Bronchial epithelial cell (primary cell): ENCODE results near the gene ARL6. TPM values are rescaled to one million over a fixed set of nuclear protein-coding genes. Genes with fewer than 3 reads are reported as not detected.

Experiments used
- DNase-seq: peaks from one replicate; pipeline ENCODE4 v3.0.0-alpha.2; 2010; ENCODE audit warnings: low read depth
- FAIRE-seq: peaks from 2 replicates; lab custom pipeline; 2011; peaks lifted over from hg19 to GRCh38; lab: Jason Lieb, UNC
- H3K27me3 ChIP-seq: 2 replicates; pipeline ENCODE4 v1.5.1; 2011; ENCODE audit warnings: low read length; ENCODE audit not compliant: control insufficient read depth, insufficient read depth
- H3K36me3 ChIP-seq: 2 replicates; pipeline ENCODE4 v1.5.1; 2011; ENCODE audit warnings: low read length; ENCODE audit not compliant: control insufficient read depth, insufficient read depth
- H3K4me3 ChIP-seq: 2 replicates; pipeline ENCODE4 v1.5.1; 2011; ENCODE audit warnings: mild to moderate bottlenecking, low read depth, low read length, control low read depth
- total RNA-seq: library from RNA; depleted of rRNA; stranded (reverse); fragments of >200 nt; gene quantifications from 2 replicates; pipeline ENCODE4 v1.2.1, GENCODE V29; 2014
- TF ChIP-seq, protein P1 (sequence below): IDR thresholded peaks from 2 replicates; pipeline ENCODE4 v1.5.1; 2011; ENCODE audit warnings: mild to moderate bottlenecking, moderate library complexity, low read length, control low read depth, inconsistent platforms; ENCODE audit not compliant: insufficient read depth, severe bottlenecking

Gene ARL6
- total RNA-seq, 1 donor from 2014 or later = 2.6 TPM

DNA sequence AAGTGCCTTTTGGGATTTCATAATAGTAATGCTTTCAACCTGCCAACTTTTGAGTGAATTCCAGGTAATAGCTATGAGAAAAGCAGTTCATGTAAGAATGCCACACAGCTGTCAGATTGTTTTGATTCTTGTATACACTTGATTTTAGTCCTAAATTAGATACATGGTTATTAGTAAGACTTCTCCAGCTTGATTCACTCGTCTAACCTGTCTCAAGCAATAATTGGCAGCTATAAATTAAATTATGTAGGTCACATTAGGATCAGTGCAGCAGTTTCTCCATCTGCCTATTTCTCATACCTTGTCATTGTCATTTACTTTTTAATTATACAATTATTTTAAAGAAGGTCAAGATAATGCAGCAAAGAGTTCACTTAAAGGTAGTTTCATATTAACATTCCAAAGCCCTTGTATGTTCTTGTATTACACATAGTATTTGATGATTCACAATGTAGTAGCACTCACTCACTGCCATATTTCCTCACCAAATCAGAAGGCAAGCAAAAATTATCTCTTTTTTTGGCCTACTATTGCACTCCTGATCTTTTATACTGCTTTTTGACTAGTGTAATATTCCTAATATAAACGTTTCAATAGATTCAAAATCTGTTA, 46.3 kb downstream of the ARL6 start:
- FAIRE-seq = no peak
- no peak overlapping the region for H3K4me3 ChIP-seq
- TF ChIP-seq, protein P1, sequence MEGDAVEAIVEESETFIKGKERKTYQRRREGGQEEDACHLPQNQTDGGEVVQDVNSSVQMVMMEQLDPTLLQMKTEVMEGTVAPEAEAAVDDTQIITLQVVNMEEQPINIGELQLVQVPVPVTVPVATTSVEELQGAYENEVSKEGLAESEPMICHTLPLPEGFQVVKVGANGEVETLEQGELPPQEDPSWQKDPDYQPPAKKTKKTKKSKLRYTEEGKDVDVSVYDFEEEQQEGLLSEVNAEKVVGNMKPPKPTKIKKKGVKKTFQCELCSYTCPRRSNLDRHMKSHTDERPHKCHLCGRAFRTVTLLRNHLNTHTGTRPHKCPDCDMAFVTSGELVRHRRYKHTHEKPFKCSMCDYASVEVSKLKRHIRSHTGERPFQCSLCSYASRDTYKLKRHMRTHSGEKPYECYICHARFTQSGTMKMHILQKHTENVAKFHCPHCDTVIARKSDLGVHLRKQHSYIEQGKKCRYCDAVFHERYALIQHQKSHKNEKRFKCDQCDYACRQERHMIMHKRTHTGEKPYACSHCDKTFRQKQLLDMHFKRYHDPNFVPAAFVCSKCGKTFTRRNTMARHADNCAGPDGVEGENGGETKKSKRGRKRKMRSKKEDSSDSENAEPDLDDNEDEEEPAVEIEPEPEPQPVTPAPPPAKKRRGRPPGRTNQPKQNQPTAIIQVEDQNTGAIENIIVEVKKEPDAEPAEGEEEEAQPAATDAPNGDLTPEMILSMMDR = no peak
- H3K27me3 ChIP-seq = no peaks in the 10 kb centered on the region
- no peaks in the 10 kb centered on the region for H3K36me3 ChIP-seq
- peak; percentile 83 for DNase-seq

DNA sequence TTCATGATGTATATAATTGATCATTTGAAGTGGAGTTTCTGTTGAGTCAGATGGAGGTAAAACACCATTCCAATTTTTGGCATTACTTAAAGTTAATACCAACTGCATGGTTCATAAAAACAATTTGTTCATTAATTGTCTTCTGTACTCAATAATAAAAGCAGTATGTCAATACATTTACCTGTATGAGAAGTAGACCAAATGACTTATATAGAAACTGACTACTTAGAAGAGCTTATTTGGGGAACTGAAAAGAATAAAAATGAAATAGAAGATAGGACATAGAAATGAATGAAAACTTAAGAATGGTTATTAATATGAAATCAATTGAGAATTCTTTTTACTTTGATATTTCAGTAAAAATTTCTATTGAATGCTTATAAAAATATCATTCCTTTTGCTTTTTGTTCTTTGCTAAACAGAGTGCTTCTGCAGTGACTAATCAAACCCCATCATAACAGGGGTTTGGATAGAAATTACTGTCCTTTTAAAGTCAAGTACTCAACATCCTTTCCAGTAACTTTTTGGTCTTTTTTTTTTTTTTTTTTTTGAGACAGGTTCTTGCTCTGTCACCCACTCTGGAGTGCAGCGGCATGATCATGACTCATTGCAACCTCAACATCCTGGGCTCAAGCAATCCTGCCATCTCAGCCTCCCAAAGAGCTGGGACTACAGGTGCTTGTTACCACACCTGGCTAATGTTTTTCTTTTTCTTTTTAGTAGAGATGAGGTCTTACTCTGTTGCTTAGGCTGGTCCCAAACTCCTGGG, 50.8 kb downstream of the ARL6 start:
- H3K36me3 ChIP-seq = no peaks in the 10 kb centered on the region
- H3K27me3 ChIP-seq = no peaks in the 10 kb centered on the region
- DNase-seq (peak; percentile 77), FAIRE-seq (no peak)
- TF ChIP-seq, protein P1 = no peak
- no peak overlapping the region for H3K4me3 ChIP-seq

DNA sequence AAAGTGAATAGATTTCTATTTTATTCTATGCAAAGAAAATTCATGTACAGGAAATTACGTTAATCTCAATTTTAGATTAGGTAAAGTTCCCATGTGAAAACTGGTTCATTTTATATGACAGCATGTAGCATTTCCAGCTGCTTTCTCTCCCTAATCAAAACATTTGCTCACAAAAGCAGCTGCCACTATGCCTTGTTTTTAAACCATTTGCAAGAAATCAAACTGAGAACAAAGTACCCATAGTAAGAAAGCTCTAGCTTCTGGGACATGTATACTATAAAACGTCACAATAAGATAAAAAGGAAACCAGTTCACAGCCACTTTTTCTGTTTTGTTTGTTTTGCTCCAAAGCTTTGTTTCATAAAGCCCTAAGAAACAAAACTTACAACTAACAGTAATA, 52.3 kb downstream of the ARL6 start:
- H3K36me3 ChIP-seq = no peaks in the 10 kb centered on the region
- TF ChIP-seq, protein P1 = no peak
- H3K4me3 ChIP-seq = no peak overlapping the region
- DNase-seq (no peak), FAIRE-seq (no peak)
- H3K27me3 ChIP-seq = no peaks in the 10 kb centered on the region

DNA sequence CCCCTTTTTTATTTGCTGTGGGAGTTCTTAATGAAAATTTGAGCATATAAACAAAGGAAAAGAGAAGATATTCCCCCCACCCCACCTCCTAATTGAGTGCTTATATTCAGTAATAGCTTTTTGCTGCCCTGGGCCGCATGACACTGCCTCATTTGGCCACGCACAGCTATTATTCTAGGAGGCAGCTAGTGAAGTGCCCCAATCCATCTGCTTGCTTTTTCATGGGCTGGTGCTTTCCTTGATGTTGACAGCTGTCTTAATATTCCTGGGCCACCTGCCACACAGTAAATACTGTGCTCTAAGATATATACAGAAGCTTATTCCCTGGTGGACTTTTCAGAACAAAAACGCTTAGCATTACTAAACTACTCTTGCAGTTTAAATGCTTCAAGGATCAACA, 53.4 kb downstream of the ARL6 start:
- Histone ChIP-seq H3K36me3 (no peaks in the 10 kb centered on the region), H3K4me3 (no peak overlapping the region), H3K27me3 (no peaks in the 10 kb centered on the region)
- TF ChIP-seq, protein P1 = no peak
- DNase-seq = no peak
- no peak for FAIRE-seq

DNA sequence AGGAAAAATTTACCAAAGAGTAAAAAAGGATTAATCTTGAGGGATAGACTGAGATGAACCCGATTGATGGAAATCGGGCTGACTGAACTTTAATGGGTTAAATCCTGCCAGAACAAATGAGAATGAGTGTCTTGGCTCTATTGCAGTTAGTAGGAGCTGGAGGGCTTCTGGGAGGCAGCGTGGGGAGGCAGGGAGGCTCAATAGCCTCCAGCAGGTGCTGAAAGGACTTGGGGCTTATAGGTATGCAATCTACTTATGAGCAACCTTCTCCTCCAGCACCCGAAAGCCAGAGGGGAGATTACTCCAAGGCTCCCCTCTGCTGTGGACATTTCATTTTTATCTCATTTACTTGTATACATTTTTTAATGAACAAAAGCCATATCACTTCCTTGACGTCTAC, 56.2 kb downstream of the ARL6 start:
- FAIRE-seq = no peak
- DNase-seq = no peak
- no peak overlapping the region for H3K4me3 ChIP-seq

More for the DNA sequence above, 56.2 kb downstream of the ARL6 start:
- TF ChIP-seq, protein P1 = no peak
- no peaks in the 10 kb centered on the region for H3K27me3 ChIP-seq
- no peaks in the 10 kb centered on the region for H3K36me3 ChIP-seq
